K562 (cell line): ENCODE measurements around the gene MS4A6E. TPM values are rescaled to one million over a fixed set of nuclear protein-coding genes. Genes with fewer than 3 reads are reported as not detected.

Source experiments
- ATAC-seq: fragments of 200-7000 bp; cut with Tn5 transposase; 3 replicates; pipeline ENCODE4 v1.9.1; 2020; ENCODE audit warnings: moderate library complexity
- BruUV-seq: library from RNA; stranded (reverse); fragments of 400-500 nt; replicated peaks from 2 replicates; lab custom pipeline; 2021; lab: Mats Ljungman, UMichigan
- CTCF ChIA-PET: fragments of 300-600 bp; formaldehyde crosslinking; extraction: SDS; loops from one replicate; lab custom pipeline; 2021; ENCODE audit warnings: low intra/inter-chr PET ratio; lab: Yijun Ruan, JAX
- POLR2A ChIA-PET: fragments of 300-600, 350-650 bp; sonication (Branson Sonifier 250); formaldehyde crosslinking; extraction: SDS; loops from one replicate; lab custom pipeline; 2021; ENCODE audit warnings: antibody characterized with exemption, inconsistent platforms; lab: Yijun Ruan, JAX
- DNase-seq, 4 experiments: peaks; one replicate each; pipeline versions ENCODE4 v3.0.0 to v3.0.0-alpha.2; 2011 to 2018; ENCODE audit warnings: low spot score in 3 of 4, mixed read lengths in 3 of 4; ENCODE audit errors: extremely low read depth in 1 of 4
- FAIRE-seq: peaks from 2 replicates; lab custom pipeline; 2011; peaks lifted over from hg19 to GRCh38; lab: Jason Lieb, UNC
- H2AFZ ChIP-seq: 2 replicates; pipeline ENCODE4 v1.6.0; 2011; ENCODE audit warnings: low read depth, low read length, control low read depth, inconsistent platforms
- H3K27ac ChIP-seq: fragments of 200-600 bp; 3 replicates; pipeline ENCODE4 v1.8.0; 2011; ENCODE audit warnings: low read depth, mild to moderate bottlenecking, control low read depth, inconsistent platforms, low read length, moderate library complexity, mixed read lengths; ENCODE audit errors: extremely low read depth
- H3K27me3 ChIP-seq, 2 experiments: fragments of 300-600 bp in 1 of 2; 2 replicates in 1 of 2; 3 replicates in 1 of 2; pipeline versions ENCODE4 v1.6.0 to v1.8.0; 2011; ENCODE audit warnings: inconsistent platforms in 2 of 2, low read length in 2 of 2, mild to moderate bottlenecking in 1 of 2, mixed read lengths in 1 of 2, moderate library complexity in 1 of 2; ENCODE audit not compliant: control insufficient read depth in 2 of 2, insufficient read depth in 2 of 2
- H3K36me3 ChIP-seq: fragments of 300-600 bp; 3 replicates; pipeline ENCODE4 v1.8.0; 2011; ENCODE audit warnings: mild to moderate bottlenecking, low read length, inconsistent platforms; ENCODE audit not compliant: control insufficient read depth, insufficient read depth
- H3K4me1 ChIP-seq, 2 experiments: fragments of 200-600 bp in 1 of 2; replicated peaks in 1 of 2; 2 replicates in 1 of 2; 3 replicates in 1 of 2; pipeline versions ENCODE4 v1.5.1 to v1.8.0; 2011; ENCODE audit warnings: inconsistent platforms in 2 of 2, low read length in 2 of 2, mild to moderate bottlenecking in 1 of 2, mixed read lengths in 1 of 2, moderate library complexity in 1 of 2; ENCODE audit not compliant: control insufficient read depth in 2 of 2, insufficient read depth in 2 of 2
- H3K4me2 ChIP-seq: 2 replicates; pipeline ENCODE4 v1.6.1; 2011; ENCODE audit warnings: low read length, control low read depth, inconsistent platforms, mixed read lengths; ENCODE audit not compliant: insufficient read depth
- H3K4me3 ChIP-seq: fragments of 200-600 bp; sonication (generic), shearing (Covaris generic); 2 replicates; pipeline ENCODE4 v1.5.1; 2016; ENCODE audit warnings: control low read depth, inconsistent platforms
- H3K79me2 ChIP-seq: fragments of 200-600 bp; 3 replicates; pipeline ENCODE4 v1.8.0; 2011; ENCODE audit warnings: low read length, inconsistent platforms; ENCODE audit not compliant: control insufficient read depth, insufficient read depth
- H3K9ac ChIP-seq, 2 experiments: 2 replicates each; pipeline versions ENCODE4 v1.6.0 to v1.6.1; 2011; ENCODE audit warnings: low read depth in 2 of 2, low read length in 2 of 2, control low read depth in 1 of 2, inconsistent platforms in 1 of 2, mild to moderate bottlenecking in 1 of 2, mixed read lengths in 1 of 2; ENCODE audit not compliant: insufficient read depth in 1 of 2
- H3K9me1 ChIP-seq: one replicate; pipeline ENCODE4 v1.6.0; 2011; ENCODE audit warnings: inconsistent platforms, mild to moderate bottlenecking, low read length, moderate library complexity; ENCODE audit not compliant: control insufficient read depth, insufficient read depth
- H3K9me3 ChIP-seq: replicated peaks from 2 replicates; pipeline ENCODE4 v1.5.1; 2011; ENCODE audit warnings: low read depth, low read length, inconsistent platforms; ENCODE audit not compliant: control insufficient read depth, insufficient read depth
- H4K20me1 ChIP-seq: replicated peaks from 2 replicates; pipeline ENCODE4 v1.6.1; 2011; ENCODE audit warnings: low read length, inconsistent platforms, mixed read lengths; ENCODE audit not compliant: control insufficient read depth, insufficient read depth
- FOXO4 ChIP-seq: fragments of 450-650 bp; formaldehyde crosslinking; IDR thresholded peaks from 2 replicates; pipeline ENCODE4 v1.4.0; 2020; ENCODE audit warnings: mild to moderate bottlenecking, moderate library complexity
- HNRNPUL1 ChIP-seq: fragments of 200-400 bp; formaldehyde crosslinking; IDR thresholded peaks from 2 replicates; pipeline ENCODE4 v1.6.1; 2017; ENCODE audit warnings: low read length
- NFXL1 ChIP-seq: fragments of 450-650 bp; formaldehyde crosslinking; IDR thresholded peaks from 2 replicates; pipeline ENCODE4 v1.4.0; 2021; ENCODE audit warnings: mild to moderate bottlenecking
- NR2F6 ChIP-seq: fragments of 450-650 bp; formaldehyde crosslinking; IDR thresholded peaks from 2 replicates; pipeline ENCODE4 v1.4.0; 2020; ENCODE audit warnings: mild to moderate bottlenecking
- PCBP2 ChIP-seq: fragments of 200-400 bp; formaldehyde crosslinking; IDR thresholded peaks from 2 replicates; pipeline ENCODE4 v1.6.1; 2018; ENCODE audit warnings: low read length, low read depth, mild to moderate bottlenecking, moderate library complexity; ENCODE audit not compliant: poor library complexity, severe bottlenecking
- RAD51 ChIP-seq: fragments of 450-650 bp; IDR thresholded peaks from 2 replicates; pipeline ENCODE4 v1.7.1; 2016; ENCODE audit warnings: low read depth, mild to moderate bottlenecking, borderline replicate concordance
- ZC3H11A ChIP-seq: IDR thresholded peaks from 2 replicates; pipeline ENCODE4 v1.6.1; 2012; ENCODE audit warnings: low read depth, low read length, improper control_type of control experiment
- ZC3H8 ChIP-seq: fragments of 450-650 bp; IDR thresholded peaks from 2 replicates; pipeline ENCODE4 v1.6.1; 2017
- ZNF311 ChIP-seq: fragments of 250-450 bp; sonication (Bioruptor Pico); IDR thresholded peaks from 2 replicates; pipeline ENCODE4 v1.4.0; 2020; ENCODE audit warnings: mild to moderate bottlenecking, moderate library complexity
- WGBS: fragments of 100-300 bp; shearing (Covaris generic); methylation state at CpG from one replicate; pipeline ENCODE4 v1.1.6; 2016; ENCODE audit warnings: low coverage, mixed read lengths; ENCODE audit not compliant: insufficient coverage; ENCODE audit errors: missing lambda C conversion rate; 5-methylcytosine and 5-hydroxymethylcytosine counted together
- in situ Hi-C: fragments of 300-500 bp; cut with MboI; formaldehyde crosslinking; loops from 4 replicates; pipeline ENCODE4 v1.15.0; 2018; ENCODE audit warnings: inconsistent platforms, mixed read lengths
- intact Hi-C: fragments of 100-400 bp; cut with micrococcal nuclease; formaldehyde crosslinking; loops from 2 replicates; pipeline ENCODE4 v1.14.2; 2022
- polyA plus RNA-seq, 8 experiments: library from polyadenylated mRNA; depleted of rRNA in 4 of 8; stranded (reverse) in 5 of 8; unstranded in 3 of 8; fragments of >200 nt; fragmentation: Nextera tagmentation in 2 of 8; fragmentation: Illumina TruSeq in 1 of 8; extraction: Ambion mirVana in 2 of 8; extraction: Trizol in 1 of 8; gene quantifications; 2 replicates each; pipeline versions ENCODE4 v1.2.1 to v1.2.3, GENCODE V29; 2011 to 2014; ENCODE audit warnings: inconsistent platforms in 1 of 8, missing spikeins in 1 of 8
- total RNA-seq, 7 experiments: library from RNA; depleted of rRNA in 6 of 7; stranded (reverse); fragments of >200 nt in 6 of 7; fragmentation: Illumina TruSeq in 2 of 7; extraction: Trizol in 2 of 7; gene quantifications; 2 replicates each; pipeline versions ENCODE4 v1.2.1 to v1.2.3, GENCODE V29; 2011 to 2021; ENCODE audit warnings: low replicate concordance in 1 of 7

The MS4A6E gene
- total and polyA plus RNA-seq, 9 of the 15 experiments (the other 6 are each of a cell fraction or from before 2014, with no cell fraction given), result 0.13 to 0.15 TPM; not detected in 7

- H3K9me3 ChIP-seq, result no peaks in the 10 kb centered on the region
- H3K9me1 ChIP-seq, result no peaks in the 10 kb centered on the region
- no peaks in the 10 kb centered on the region; a peak in 1 of 5 replicates for H3K4me1 ChIP-seq
- no peak within 1 kb of the TSS for H3K4me2 ChIP-seq
- no peaks in the 10 kb centered on the region for H3K79me2 ChIP-seq
- no peaks in the 10 kb centered on the region for H3K36me3 ChIP-seq
- H3K27ac ChIP-seq, result no peak within 1 kb of the TSS
- no peak within 1 kb of the TSS for H3K4me3 ChIP-seq
- POLR2A ChIA-PET, result interaction anchor here (0.6 kb wide), 1 partner anchor 13 kb away, joined by 3 read pairs; no protein-coding TSS in a partner anchor
- TF ChIP-seq PCBP2 (no peak), RAD51 (no peak), ZC3H8 (no peak), ZNF311 (CRISPR knock-in tag) (no peak), HNRNPUL1 (no peak), ZC3H11A (no peak), FOXO4 (CRISPR knock-in tag) (no peak), NFXL1 (no peak), NR2F6 (no peak)
- TF ChIP-seq, all 486 proteins: peak for 0
- no peak within 1 kb of the TSS; the same call in 1 of the 2 replicates for H2AFZ ChIP-seq
- no peak within 1 kb of the TSS for H3K9ac ChIP-seq
- no peak for DNase-seq
- no peaks in the 10 kb centered on the region for H4K20me1 ChIP-seq
- in situ Hi-C loops (no loop called here), intact Hi-C loops (no loop called here)
- ATAC-seq, result no peak
- BruUV-seq, result no TSS peak
- 8% methylated on average over 3 of the region's 3 CpGs for WGBS
- no peaks in the 10 kb centered on the region for H3K27me3 ChIP-seq
- FAIRE-seq, result no peak
- CTCF ChIA-PET, result no interaction called here
These were observed 46.6 kb upstream of the MS4A6E start, which contains the start of gene MS4A4A for GRCh38 chr11:60280412-60280811. Gene MS4A4A, plus strand, starts transcription at chr11:60280666. Its CDS starts 10 bp downstream, at chr11:60280676.
